ENCODE data around the gene SLC25A25. TPM values are rescaled to one million over a fixed set of nuclear protein-coding genes. Genes with fewer than 3 reads are reported as not detected.

SLC25A25 gene
- total RNA-seq, 1 experiment from 2014 or later: 18.5 TPM

- no peak overlapping the region for H3K4me3 Mint-ChIP-seq (ENCODE audit: unreplicated experiment)
- ChIA-PET CTCF (interaction anchor here (0.6 to 1.7 kb wide), 3 partner anchors 19 to 405 kb away, joined by 3 to 5 read pairs (median 4); no protein-coding TSS in a partner anchor), POLR2A (no interaction called here)
- H3K27me3 Mint-ChIP-seq (ENCODE audit: insufficient read depth, unreplicated experiment): no peaks in the 10 kb centered on the region
- Histone ChIP-seq H3K4me1 (peaks cover 29% of the 10 kb centered on the region), H3K27me3 (replicated peaks; ENCODE audit: control insufficient read depth, insufficient read depth, low read length) (no peaks in the 10 kb centered on the region), H3K9me3 (no peaks in the 10 kb centered on the region), H3K4me3 (ENCODE audit: low read depth, low read length) (no peak overlapping the region), H3K36me3 (ENCODE audit: control insufficient read depth, insufficient read depth, low read length) (no peaks in the 10 kb centered on the region)
- no peaks in the 10 kb centered on the region for H3K9me3 Mint-ChIP-seq (ENCODE audit: unreplicated experiment)
- peaks cover 31% of the 10 kb centered on the region for H3K4me1 Mint-ChIP-seq (ENCODE audit: low read depth, unreplicated experiment)
- peak overlapping the region; percentile 17 for H3K27ac Mint-ChIP-seq (ENCODE audit: unreplicated experiment)
- no peak for DNase-seq
- intact Hi-C loops (cut with micrococcal nuclease; ENCODE audit: unreplicated experiment): no loop called here
- BruUV-seq (replicated peaks): no TSS peak
- H3K36me3 Mint-ChIP-seq (ENCODE audit: insufficient read depth, unreplicated experiment): peaks cover 11% of the 10 kb centered on the region
- no peak for TF ChIP-seq CTCF (IDR thresholded peaks at IDR 0.05; ENCODE audit: insufficient read depth in 1 of 2, low read depth in 1 of 2, low read length in 1 of 2, severe bottlenecking in 1 of 2, unreplicated experiment in 1 of 2)
Observed at GRCh38 chr9:128072144-128073021, 4.4 kb downstream of the SLC25A25 start.

GRCh38 chr9:128073253-128073886 is 5.3 kb downstream of the SLC25A25 start:
- Histone ChIP-seq H3K27me3 (replicated peaks; ENCODE audit: control insufficient read depth, insufficient read depth, low read length) (no peaks in the 10 kb centered on the region), H3K4me1 (peaks cover 39% of the 10 kb centered on the region), H3K9me3 (no peaks in the 10 kb centered on the region), H3K4me3 (ENCODE audit: low read depth, low read length) (no peak overlapping the region), H3K36me3 (ENCODE audit: control insufficient read depth, insufficient read depth, low read length) (no peaks in the 10 kb centered on the region)
- intact Hi-C loops (cut with micrococcal nuclease; ENCODE audit: unreplicated experiment): no loop called here
- H3K4me1 Mint-ChIP-seq (ENCODE audit: low read depth, unreplicated experiment): peaks cover 39% of the 10 kb centered on the region
- peak in 1 of 2 experiments; percentile 31 for DNase-seq
- ChIA-PET POLR2A (no interaction called here), CTCF (interaction anchor here (1.7 kb wide), 1 partner anchor 18 kb away, joined by 4 read pairs; no protein-coding TSS in a partner anchor)
- no TSS peak for BruUV-seq (replicated peaks)
- H3K36me3 Mint-ChIP-seq (ENCODE audit: insufficient read depth, unreplicated experiment): peaks cover 11% of the 10 kb centered on the region
- no peaks in the 10 kb centered on the region for H3K27me3 Mint-ChIP-seq (ENCODE audit: insufficient read depth, unreplicated experiment)
- no peaks in the 10 kb centered on the region for H3K9me3 Mint-ChIP-seq (ENCODE audit: unreplicated experiment)
- H3K4me3 Mint-ChIP-seq (ENCODE audit: unreplicated experiment): no peak overlapping the region
- TF ChIP-seq CTCF (IDR thresholded peaks at IDR 0.05; ENCODE audit: insufficient read depth in 1 of 2, low read depth in 1 of 2, low read length in 1 of 2, severe bottlenecking in 1 of 2, unreplicated experiment in 1 of 2): no peak
- H3K27ac Mint-ChIP-seq (ENCODE audit: unreplicated experiment): no peak overlapping the region

GRCh38 chr9:128077847-128078503 is 9.9 kb downstream of the SLC25A25 start:
- no TSS peak for BruUV-seq (replicated peaks)
- Mint-ChIP-seq H3K9me3 (ENCODE audit: unreplicated experiment) (no peaks in the 10 kb centered on the region), H3K4me1 (ENCODE audit: low read depth, unreplicated experiment) (peaks cover 40% of the 10 kb centered on the region), H3K27ac (ENCODE audit: unreplicated experiment) (peak overlapping the region; percentile 86), H3K36me3 (ENCODE audit: insufficient read depth, unreplicated experiment) (peaks cover 12% of the 10 kb centered on the region), H3K4me3 (ENCODE audit: unreplicated experiment) (peak overlapping the region; percentile 56), H3K27me3 (ENCODE audit: insufficient read depth, unreplicated experiment) (no peaks in the 10 kb centered on the region)
- no peaks in the 10 kb centered on the region for H3K36me3 ChIP-seq (ENCODE audit: control insufficient read depth, insufficient read depth, low read length)
- ChIA-PET CTCF (interaction anchor here (0.7 to 1.5 kb wide), 3 partner anchors 11 to 97 kb away, joined by 3 to 15 read pairs (median 3); partner anchors contain the start of genes EEIG1 and NAIF1), POLR2A (interaction anchor here (1.4 to 1.5 kb wide), 2 partner anchors 10 to 20 kb away, joined by 5 to 11 read pairs; partner anchors contain the start of gene SLC25A25)
- intact Hi-C loops (cut with micrococcal nuclease; ENCODE audit: unreplicated experiment): no loop called here
- H3K4me1 ChIP-seq: peaks cover 42% of the 10 kb centered on the region
- no peak for TF ChIP-seq CTCF (IDR thresholded peaks at IDR 0.05; ENCODE audit: insufficient read depth in 1 of 2, low read depth in 1 of 2, low read length in 1 of 2, severe bottlenecking in 1 of 2, unreplicated experiment in 1 of 2)
- no peak for DNase-seq
- H3K4me3 ChIP-seq (ENCODE audit: low read depth, low read length): no peak overlapping the region
- H3K9me3 ChIP-seq: no peaks in the 10 kb centered on the region
- H3K27me3 ChIP-seq (replicated peaks; ENCODE audit: control insufficient read depth, insufficient read depth, low read length): no peaks in the 10 kb centered on the region

Data from Caco-2 (cell line).